ENCODE measurements around the gene MUC13. TPM values are rescaled to one million over a fixed set of nuclear protein-coding genes. Genes with fewer than 3 reads are reported as not detected.

MUC13 gene, protein sequence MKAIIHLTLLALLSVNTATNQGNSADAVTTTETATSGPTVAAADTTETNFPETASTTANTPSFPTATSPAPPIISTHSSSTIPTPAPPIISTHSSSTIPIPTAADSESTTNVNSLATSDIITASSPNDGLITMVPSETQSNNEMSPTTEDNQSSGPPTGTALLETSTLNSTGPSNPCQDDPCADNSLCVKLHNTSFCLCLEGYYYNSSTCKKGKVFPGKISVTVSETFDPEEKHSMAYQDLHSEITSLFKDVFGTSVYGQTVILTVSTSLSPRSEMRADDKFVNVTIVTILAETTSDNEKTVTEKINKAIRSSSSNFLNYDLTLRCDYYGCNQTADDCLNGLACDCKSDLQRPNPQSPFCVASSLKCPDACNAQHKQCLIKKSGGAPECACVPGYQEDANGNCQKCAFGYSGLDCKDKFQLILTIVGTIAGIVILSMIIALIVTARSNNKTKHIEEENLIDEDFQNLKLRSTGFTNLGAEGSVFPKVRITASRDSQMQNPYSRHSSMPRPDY
- under 1 TPM in 1 of 4 donors, not detected in 3; 0.56 TPM for total RNA-seq

- Histone ChIP-seq H3K27ac (no peak within 1 kb of the TSS), H3K27me3 (no peaks in the 10 kb centered on the region), H3K4me3 (no peak within 1 kb of the TSS), H3K4me1 (no peaks in the 10 kb centered on the region), H3K36me3 (no peaks in the 10 kb centered on the region), H3K9me3 (no peaks in the 10 kb centered on the region)
- TF ChIP-seq CTCF (IDR thresholded peaks at IDR 0.05) = no peak
- no peak for TF ChIP-seq POLR2AphosphoS5 (IDR thresholded peaks at IDR 0.05)
- TF ChIP-seq POLR2A (IDR thresholded peaks at IDR 0.05) = no peak
- no peak for TF ChIP-seq EP300 (IDR thresholded peaks at IDR 0.05)
- no peak for DNase-seq (ENCODE audit: low spot score in 2 of 2)
- WGBS = 86% methylated on average over 5 of the region's 5 CpGs
Measured at GRCh38 chr3:124934577-124934976, at the start of gene MUC13. Gene MUC13 (minus strand): TSS chr3:124934751. CDS start chr3:124934712, 39 bp downstream.

GRCh38 chr3:124982855-124983254 is 48.3 kb upstream of the MUC13 start:
- 79% methylated on average over 2 of the region's 2 CpGs for WGBS

DNA sequence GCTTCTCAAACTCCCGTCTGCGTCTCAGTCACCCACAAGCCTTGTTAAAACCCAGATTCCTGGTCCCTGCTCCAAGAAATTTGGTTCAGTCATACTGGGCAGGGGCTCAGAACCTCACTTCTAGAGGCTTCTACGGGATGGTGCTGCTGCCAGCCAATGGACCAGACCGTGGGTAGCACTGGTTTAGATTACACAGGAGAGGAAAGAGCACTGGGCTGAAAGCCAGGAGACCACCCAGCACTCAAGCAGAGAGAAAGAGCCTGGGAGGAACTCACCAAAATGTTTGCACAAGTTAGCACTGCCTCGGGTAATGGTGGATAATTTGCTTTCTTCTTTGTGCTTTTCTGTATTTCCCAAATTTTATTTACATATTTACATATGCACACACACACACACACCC is 46.9 kb upstream of the MUC13 start:
- DNase-seq (ENCODE audit: low spot score in 2 of 2) = no peak
- WGBS = 64% methylated on average over 4 of the region's 5 CpGs
- peaks cover 16% of the 10 kb centered on the region for H3K36me3 ChIP-seq
- H3K9me3 ChIP-seq = no peaks in the 10 kb centered on the region
- H3K4me3 ChIP-seq = no peak overlapping the region
- TF ChIP-seq POLR2AphosphoS5 (IDR thresholded peaks at IDR 0.05) (no peak), CTCF (IDR thresholded peaks at IDR 0.05) (no peak), POLR2A (IDR thresholded peaks at IDR 0.05) (no peak), EP300 (IDR thresholded peaks at IDR 0.05) (no peak)
- peaks cover 13% of the 10 kb centered on the region for H3K4me1 ChIP-seq
- no peaks in the 10 kb centered on the region for H3K27me3 ChIP-seq
- no peak overlapping the region for H3K27ac ChIP-seq

More at GRCh38 chr3:124982855-124983254, 48.3 kb upstream of the MUC13 start:
- no peak for TF ChIP-seq CTCF (IDR thresholded peaks at IDR 0.05)
- TF ChIP-seq POLR2A (IDR thresholded peaks at IDR 0.05) = no peak
- TF ChIP-seq POLR2AphosphoS5 (IDR thresholded peaks at IDR 0.05) = no peak
- TF ChIP-seq EP300 (IDR thresholded peaks at IDR 0.05) = no peak
- no peak for DNase-seq (ENCODE audit: low spot score in 2 of 2)
- H3K9me3 ChIP-seq = no peaks in the 10 kb centered on the region
- H3K27ac ChIP-seq = no peak overlapping the region
- no peak overlapping the region for H3K4me3 ChIP-seq
- H3K27me3 ChIP-seq = no peaks in the 10 kb centered on the region
- H3K4me1 ChIP-seq = peaks cover 13% of the 10 kb centered on the region
- peaks cover 4% of the 10 kb centered on the region for H3K36me3 ChIP-seq

DNA sequence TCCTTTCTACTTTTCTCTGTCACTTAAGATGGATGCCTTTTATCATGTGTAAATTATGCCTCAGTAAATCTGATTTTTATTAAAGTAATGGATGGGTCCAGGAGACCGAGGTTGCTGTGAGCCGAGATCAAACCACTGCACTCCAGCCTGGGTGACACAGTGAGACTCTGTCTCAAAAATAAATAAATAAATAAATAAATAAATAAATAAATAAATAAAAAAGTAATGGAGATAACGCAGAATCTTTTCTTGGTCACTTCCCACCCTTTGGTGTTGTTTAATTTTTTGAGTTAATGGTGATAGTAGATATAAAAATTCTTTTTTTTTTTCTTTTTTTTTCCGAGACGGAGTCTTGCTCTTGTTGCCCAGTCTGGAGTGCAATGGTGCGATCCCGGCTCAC is 44.1 kb upstream of the MUC13 start:
- WGBS = 94% methylated on average over 7 of the region's 7 CpGs
- DNase-seq (ENCODE audit: low spot score in 2 of 2) = no peak

More for the DNA sequence above, 44.1 kb upstream of the MUC13 start:
- Histone ChIP-seq H3K4me1 (no peaks in the 10 kb centered on the region), H3K9me3 (no peaks in the 10 kb centered on the region), H3K4me3 (no peak overlapping the region), H3K36me3 (peaks cover 24% of the 10 kb centered on the region), H3K27ac (no peak overlapping the region), H3K27me3 (no peaks in the 10 kb centered on the region)
- TF ChIP-seq EP300 (IDR thresholded peaks at IDR 0.05) = no peak
- no peak for TF ChIP-seq POLR2A (IDR thresholded peaks at IDR 0.05)
- TF ChIP-seq CTCF (IDR thresholded peaks at IDR 0.05) = no peak
- TF ChIP-seq POLR2AphosphoS5 (IDR thresholded peaks at IDR 0.05) = no peak
